ENCODE data around the gene MID2. TPM values are rescaled to one million over a fixed set of nuclear protein-coding genes. Genes with fewer than 3 reads are reported as not detected.

Gene MID2
- total RNA-seq, 2 experiments from 2014 or later, result not detected

GRCh38 chrX:107777536-107777832 is 48.2 kb upstream of the MID2 start, which contains the start of gene NCBP2L:
Gene NCBP2L (plus strand): TSS chrX:107777733. CDS start chrX:107794221, 16,488 bp downstream.
- Histone ChIP-seq H2AFZ (ENCODE audit: low read length) (peak within 1 kb of the TSS; percentile 95), H3K9me3 (ENCODE audit: low read length) (no peaks in the 10 kb centered on the region), H3K4me1 (ENCODE audit: insufficient read depth, low read length, poor library complexity, severe bottlenecking) (peaks cover 11% of the 10 kb centered on the region), H3K36me3 (ENCODE audit: insufficient read depth, low read length) (no peaks in the 10 kb centered on the region), H3K4me3 (ENCODE audit: low read depth, low read length, poor library complexity, severe bottlenecking) (peak within 1 kb of the TSS; percentile 58), H3K4me2 (ENCODE audit: low read length) (peak within 1 kb of the TSS; percentile 77), H4K20me1 (ENCODE audit: insufficient read depth, low read length) (no peaks in the 10 kb centered on the region), H3K79me2 (ENCODE audit: insufficient read depth, low read depth, low read length) (no peaks in the 10 kb centered on the region), H3K9me2 (ENCODE audit: insufficient read depth, low read length) (no peaks in the 10 kb centered on the region), H3K27ac (ENCODE audit: low read depth, low read length, poor library complexity, severe bottlenecking) (no peak within 1 kb of the TSS)
- DNase-seq (ENCODE audit: low spot score), result no peak
- ChIA-PET CTCF (ENCODE audit: unreplicated experiment) (interaction anchor here (0.7 to 1.5 kb wide), 5 partner anchors 8 to 131 kb away, joined by 3 to 9 read pairs (median 3); no protein-coding TSS in a partner anchor), POLR2A (no interaction called here)
- TF ChIP-seq EZH2phosphoT487 (IDR thresholded peaks at IDR 0.05; ENCODE audit: borderline replicate concordance, low read depth, low read length), result no peak
- TF ChIP-seq, protein P1, sequence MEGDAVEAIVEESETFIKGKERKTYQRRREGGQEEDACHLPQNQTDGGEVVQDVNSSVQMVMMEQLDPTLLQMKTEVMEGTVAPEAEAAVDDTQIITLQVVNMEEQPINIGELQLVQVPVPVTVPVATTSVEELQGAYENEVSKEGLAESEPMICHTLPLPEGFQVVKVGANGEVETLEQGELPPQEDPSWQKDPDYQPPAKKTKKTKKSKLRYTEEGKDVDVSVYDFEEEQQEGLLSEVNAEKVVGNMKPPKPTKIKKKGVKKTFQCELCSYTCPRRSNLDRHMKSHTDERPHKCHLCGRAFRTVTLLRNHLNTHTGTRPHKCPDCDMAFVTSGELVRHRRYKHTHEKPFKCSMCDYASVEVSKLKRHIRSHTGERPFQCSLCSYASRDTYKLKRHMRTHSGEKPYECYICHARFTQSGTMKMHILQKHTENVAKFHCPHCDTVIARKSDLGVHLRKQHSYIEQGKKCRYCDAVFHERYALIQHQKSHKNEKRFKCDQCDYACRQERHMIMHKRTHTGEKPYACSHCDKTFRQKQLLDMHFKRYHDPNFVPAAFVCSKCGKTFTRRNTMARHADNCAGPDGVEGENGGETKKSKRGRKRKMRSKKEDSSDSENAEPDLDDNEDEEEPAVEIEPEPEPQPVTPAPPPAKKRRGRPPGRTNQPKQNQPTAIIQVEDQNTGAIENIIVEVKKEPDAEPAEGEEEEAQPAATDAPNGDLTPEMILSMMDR (conservative IDR thresholded peaks at IDR 0.05; ENCODE audit: low read length), result peak; percentile 14; the same call in 1 of the 2 replicates
- intact Hi-C loops (cut with micrococcal nuclease; ENCODE audit: unreplicated experiment), result loop anchor here (1.0 to 10.0 kb wide), 7 partner anchors 59 to 753 kb away; no protein-coding TSS in a partner anchor
- no TSS peak for BruUV-seq (replicated peaks)

- CTCF ChIA-PET (ENCODE audit: unreplicated experiment), result no interaction called here
- intact Hi-C loops (cut with micrococcal nuclease; ENCODE audit: unreplicated experiment), result no loop called here
These were observed 45.1 kb upstream of the MID2 start for GRCh38 chrX:107780525-107780924.

DNA sequence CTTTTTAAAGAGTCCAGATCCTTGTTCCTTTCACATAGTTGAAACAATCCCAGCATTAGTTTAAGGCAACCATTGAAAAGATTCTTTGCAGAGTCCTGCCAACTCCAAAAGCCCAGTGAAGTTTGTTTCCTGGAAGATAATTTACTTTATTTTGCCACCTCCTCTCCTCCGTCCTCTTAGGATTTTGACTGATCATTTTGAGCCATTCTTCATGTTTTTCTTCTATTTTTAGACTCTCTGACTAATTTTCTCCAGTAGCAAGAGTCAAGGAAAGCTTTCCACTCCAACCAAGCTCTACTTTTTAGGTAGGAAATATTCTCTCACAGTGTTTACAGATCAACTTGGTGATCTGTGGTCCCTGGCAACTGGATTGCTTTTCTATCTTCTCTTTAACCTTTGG is 37.8 kb upstream of the MID2 start:
- H3K9me2 ChIP-seq (ENCODE audit: insufficient read depth, low read length), result no peaks in the 10 kb centered on the region
- H4K20me1 ChIP-seq (ENCODE audit: insufficient read depth, low read length), result no peaks in the 10 kb centered on the region
- no peak overlapping the region for H3K4me3 ChIP-seq (ENCODE audit: low read depth, low read length, poor library complexity, severe bottlenecking)
- intact Hi-C loops (cut with micrococcal nuclease; ENCODE audit: unreplicated experiment), result no loop called here
- H3K4me2 ChIP-seq (ENCODE audit: low read length), result no peak overlapping the region
- H3K4me1 ChIP-seq (ENCODE audit: insufficient read depth, low read length, poor library complexity, severe bottlenecking), result no peaks in the 10 kb centered on the region
- H3K79me2 ChIP-seq (ENCODE audit: insufficient read depth, low read depth, low read length), result no peaks in the 10 kb centered on the region
- no TSS peak for BruUV-seq (replicated peaks)
- TF ChIP-seq EZH2phosphoT487 (IDR thresholded peaks at IDR 0.05; ENCODE audit: borderline replicate concordance, low read depth, low read length), result no peak
- TF ChIP-seq, protein P1 (conservative IDR thresholded peaks at IDR 0.05; ENCODE audit: low read length), result no peak
- no peaks in the 10 kb centered on the region for H3K9me3 ChIP-seq (ENCODE audit: low read length)
- DNase-seq (ENCODE audit: low spot score), result no peak
- no peaks in the 10 kb centered on the region for H3K36me3 ChIP-seq (ENCODE audit: insufficient read depth, low read length)
- H2AFZ ChIP-seq (ENCODE audit: low read length), result no peak overlapping the region
- no peak overlapping the region for H3K27ac ChIP-seq (ENCODE audit: low read depth, low read length, poor library complexity, severe bottlenecking)
- ChIA-PET POLR2A (interaction anchor here (0.7 kb wide), 1 partner anchor 124 kb away, joined by 3 read pairs; no protein-coding TSS in a partner anchor), CTCF (ENCODE audit: unreplicated experiment) (no interaction called here)

More at GRCh38 chrX:107780525-107780924, 45.1 kb upstream of the MID2 start:
- Histone ChIP-seq H2AFZ (ENCODE audit: low read length) (no peak overlapping the region), H3K79me2 (ENCODE audit: insufficient read depth, low read depth, low read length) (no peaks in the 10 kb centered on the region), H3K4me3 (ENCODE audit: low read depth, low read length, poor library complexity, severe bottlenecking) (no peak overlapping the region), H3K4me2 (ENCODE audit: low read length) (no peak overlapping the region), H3K36me3 (ENCODE audit: insufficient read depth, low read length) (no peaks in the 10 kb centered on the region), H3K9me3 (ENCODE audit: low read length) (no peaks in the 10 kb centered on the region), H3K9me2 (ENCODE audit: insufficient read depth, low read length) (no peaks in the 10 kb centered on the region), H3K27ac (ENCODE audit: low read depth, low read length, poor library complexity, severe bottlenecking) (no peak overlapping the region), H4K20me1 (ENCODE audit: insufficient read depth, low read length) (no peaks in the 10 kb centered on the region), H3K4me1 (ENCODE audit: insufficient read depth, low read length, poor library complexity, severe bottlenecking) (peaks cover 11% of the 10 kb centered on the region)
- DNase-seq (ENCODE audit: low spot score), result no peak
- no TSS peak for BruUV-seq (replicated peaks)
- TF ChIP-seq, protein P1 (conservative IDR thresholded peaks at IDR 0.05; ENCODE audit: low read length), result no peak
- no peak for TF ChIP-seq EZH2phosphoT487 (IDR thresholded peaks at IDR 0.05; ENCODE audit: borderline replicate concordance, low read depth, low read length)
- POLR2A ChIA-PET, result interaction anchor here (0.5 kb wide), 1 partner anchor 8 kb away, joined by 5 read pairs; no protein-coding TSS in a partner anchor
